ENCODE results near the gene TOMM22.

Gene TOMM22

DNA sequence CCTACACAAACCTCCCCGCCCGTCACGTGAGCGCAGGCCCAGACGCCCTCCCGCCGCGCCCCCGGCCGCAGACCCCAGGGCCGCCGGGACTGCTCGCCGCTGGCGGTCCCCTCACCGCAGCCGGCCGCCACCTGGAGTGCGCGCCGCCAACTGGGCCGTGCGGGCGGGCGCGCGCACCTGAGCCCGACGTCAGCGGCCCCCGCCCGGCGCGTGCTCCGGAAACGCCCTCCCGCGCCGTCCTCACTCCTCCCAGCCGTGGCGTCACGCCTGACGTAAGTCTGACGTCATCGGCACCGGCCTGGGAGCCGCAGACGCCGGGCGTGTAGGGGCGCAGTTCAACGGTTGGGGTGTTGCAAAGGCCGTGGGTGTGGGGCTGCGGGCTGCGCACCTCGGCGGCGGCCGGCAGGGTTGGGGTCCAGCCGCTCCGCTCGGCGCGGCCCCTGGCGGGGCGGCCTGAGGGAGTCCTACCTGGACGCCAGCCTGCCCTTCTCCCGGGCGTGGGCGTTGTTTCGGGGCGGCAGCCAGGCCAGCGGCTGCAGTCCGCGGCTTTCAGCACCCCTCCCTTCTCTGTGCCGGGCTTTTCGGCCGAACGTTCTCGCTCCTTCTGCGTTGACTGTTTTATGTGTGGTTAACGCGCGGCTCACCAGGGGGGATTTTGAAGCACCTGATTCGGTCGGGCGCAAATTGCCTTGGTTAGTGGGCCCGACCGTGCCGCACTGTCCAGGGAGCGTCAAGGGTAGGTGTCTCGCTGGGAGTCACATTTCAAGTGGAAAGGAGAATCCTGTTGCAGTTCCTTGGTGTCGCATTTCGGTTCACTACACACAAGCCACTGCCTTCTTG lies 19.3 kb downstream of the TOMM22 start, which contains the start of gene JOSD1:
TSS of gene JOSD1 (minus strand) at position 155 of the 840 bp plus-strand sequence. CDS start 956 bp downstream, outside the sequence.
- intact Hi-C loops (cut with DNase I; ENCODE audit: low total_unique reads) = no loop called here
- Histone ChIP-seq H3K36me3 (no peaks in the 10 kb centered on the region), H3K4me3 (peak within 1 kb of the TSS; percentile 68 to 77), H3K27me3 (no peaks in the 10 kb centered on the region), H3K9me3 (no peaks in the 10 kb centered on the region), H3K4me1 (peaks cover 0 to 54% (median 37%) of the 10 kb centered on the region in 4 donors), H3K27ac (peak within 1 kb of the TSS; percentile 94 to 97)
- TF ChIP-seq, protein P1, sequence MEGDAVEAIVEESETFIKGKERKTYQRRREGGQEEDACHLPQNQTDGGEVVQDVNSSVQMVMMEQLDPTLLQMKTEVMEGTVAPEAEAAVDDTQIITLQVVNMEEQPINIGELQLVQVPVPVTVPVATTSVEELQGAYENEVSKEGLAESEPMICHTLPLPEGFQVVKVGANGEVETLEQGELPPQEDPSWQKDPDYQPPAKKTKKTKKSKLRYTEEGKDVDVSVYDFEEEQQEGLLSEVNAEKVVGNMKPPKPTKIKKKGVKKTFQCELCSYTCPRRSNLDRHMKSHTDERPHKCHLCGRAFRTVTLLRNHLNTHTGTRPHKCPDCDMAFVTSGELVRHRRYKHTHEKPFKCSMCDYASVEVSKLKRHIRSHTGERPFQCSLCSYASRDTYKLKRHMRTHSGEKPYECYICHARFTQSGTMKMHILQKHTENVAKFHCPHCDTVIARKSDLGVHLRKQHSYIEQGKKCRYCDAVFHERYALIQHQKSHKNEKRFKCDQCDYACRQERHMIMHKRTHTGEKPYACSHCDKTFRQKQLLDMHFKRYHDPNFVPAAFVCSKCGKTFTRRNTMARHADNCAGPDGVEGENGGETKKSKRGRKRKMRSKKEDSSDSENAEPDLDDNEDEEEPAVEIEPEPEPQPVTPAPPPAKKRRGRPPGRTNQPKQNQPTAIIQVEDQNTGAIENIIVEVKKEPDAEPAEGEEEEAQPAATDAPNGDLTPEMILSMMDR (IDR thresholded peaks at IDR 0.05) = peak in 1 of 2 experiments; percentile 29
- peak; percentile 91 to 96 for DNase-seq

GRCh38 chr22:38704654-38705234 lies 23.0 kb downstream of the TOMM22 start:
- H3K27me3 ChIP-seq = no peaks in the 10 kb centered on the region
- intact Hi-C loops (cut with DNase I; ENCODE audit: low total_unique reads) = loop anchor here (5.0 kb wide), 1 partner anchor 48 kb away; no protein-coding TSS in a partner anchor
- peaks cover 0 to 4% (median 0%) of the 10 kb centered on the region in 3 donors for H3K36me3 ChIP-seq
- no peak for DNase-seq
- peak overlapping the region; percentile 42 to 97 for H3K4me3 ChIP-seq
- H3K9me3 ChIP-seq = no peaks in the 10 kb centered on the region
- TF ChIP-seq, protein P1 (IDR thresholded peaks at IDR 0.05) = no peak
- H3K27ac ChIP-seq = peak overlapping the region; percentile 69 to 78
- peaks cover 0 to 40% (median 22%) of the 10 kb centered on the region in 4 donors for H3K4me1 ChIP-seq

GRCh38 chr22:38705235-38706100 lies 23.7 kb downstream of the TOMM22 start, which contains the start of gene GTPBP1:
TSS of gene GTPBP1 (plus strand) at chr22:38705944. CDS start at chr22:38705956, 12 bp downstream.
- Histone ChIP-seq H3K4me1 (peaks cover 0 to 44% (median 22%) of the 10 kb centered on the region in 4 donors), H3K9me3 (no peaks in the 10 kb centered on the region), H3K4me3 (peak within 1 kb of the TSS; percentile 85 to 97), H3K27me3 (no peaks in the 10 kb centered on the region), H3K36me3 (peaks cover 0 to 6% (median 4%) of the 10 kb centered on the region in 3 donors), H3K27ac (peak within 1 kb of the TSS; percentile 87 to 96)
- peak; percentile 100 for DNase-seq
- intact Hi-C loops (cut with DNase I; ENCODE audit: low total_unique reads) = loop anchor here (5.0 kb wide), 1 partner anchor 47 kb away; no protein-coding TSS in a partner anchor
- TF ChIP-seq, protein P1 (IDR thresholded peaks at IDR 0.05) = peak in 1 of 2 experiments; percentile 21

DNA sequence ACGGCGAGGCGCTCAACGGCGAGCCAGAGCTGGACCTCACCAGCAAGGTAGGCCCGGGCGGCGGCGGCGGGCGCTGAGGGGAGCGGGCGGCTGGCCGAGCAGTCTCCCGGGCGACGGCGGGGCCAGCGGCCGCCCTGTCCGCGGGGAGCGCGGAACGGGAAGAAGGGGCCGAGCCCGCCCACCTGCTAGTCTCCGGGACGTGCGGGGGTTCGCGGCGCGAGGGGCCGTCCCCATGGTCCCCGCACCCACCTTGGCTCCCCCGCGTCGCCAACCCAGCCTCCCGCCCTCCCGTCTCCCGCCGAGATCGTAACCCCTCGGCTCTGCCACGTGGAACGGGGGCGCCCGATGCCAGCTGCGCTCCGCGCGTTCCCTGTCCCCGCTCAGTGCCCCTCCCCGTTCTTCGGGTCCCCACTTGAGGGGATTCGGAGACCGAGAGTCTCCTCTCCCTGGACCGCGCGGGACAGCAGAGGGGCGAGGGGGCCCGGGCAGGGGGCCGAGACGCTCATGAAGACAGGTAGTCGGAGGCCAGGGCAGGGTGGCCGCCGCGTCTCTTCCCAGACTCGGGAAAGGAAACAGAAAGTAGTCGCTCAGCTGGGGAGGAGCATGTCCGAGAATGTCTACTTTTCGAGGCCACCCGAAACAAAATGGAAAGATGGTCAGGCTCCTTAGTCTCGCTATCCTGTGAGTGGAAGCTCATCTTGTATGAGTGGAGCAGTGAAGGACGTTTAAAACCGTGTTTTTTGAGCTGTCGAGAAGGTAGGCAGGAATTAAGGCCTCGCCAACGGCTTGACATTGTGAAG lies 24.5 kb downstream of the TOMM22 start:
- Histone ChIP-seq H3K27me3 (no peaks in the 10 kb centered on the region), H3K4me3 (peak overlapping the region; percentile 85 to 97), H3K36me3 (peaks cover 0 to 12% (median 6%) of the 10 kb centered on the region in 3 donors), H3K4me1 (peaks cover 0 to 43% (median 22%) of the 10 kb centered on the region in 4 donors), H3K9me3 (no peaks in the 10 kb centered on the region), H3K27ac (peak overlapping the region; percentile 87 to 96)
- intact Hi-C loops (cut with DNase I; ENCODE audit: low total_unique reads) = loop anchor here (5.0 kb wide), 1 partner anchor 46 kb away; no protein-coding TSS in a partner anchor
- TF ChIP-seq, protein P1 (IDR thresholded peaks at IDR 0.05) = no peak
- DNase-seq = peak; percentile 47 to 79

Data from tibial artery (tissue), 4 donors.